ENCODE data around the gene EPHB6. TPM values are rescaled to one million over a fixed set of nuclear protein-coding genes. Genes with fewer than 3 reads are reported as not detected.

The EPHB6 gene
- polyA plus RNA-seq, 1 experiment = 7.1 TPM

- Histone ChIP-seq H3K27me3 (ENCODE audit: control insufficient read depth, insufficient read depth, low read length) (no peaks in the 10 kb centered on the region), H3K4me3 (ENCODE audit: low read depth, low read length) (no peak overlapping the region)
Observed at GRCh38 chr7:142913051-142913450, 58.2 kb downstream of the EPHB6 start.

GRCh38 chr7:142913566-142913965 lies 58.7 kb downstream of the EPHB6 start:
- TF ChIP-seq CTCF (IDR thresholded peaks at IDR 0.05; ENCODE audit: insufficient read depth, low read depth, low read length) = no peak
- H3K36me3 ChIP-seq (ENCODE audit: control insufficient read depth, insufficient read depth, low read length) = no peaks in the 10 kb centered on the region
- H3K4me3 ChIP-seq (ENCODE audit: low read depth, low read length) = no peak overlapping the region
- H3K27me3 ChIP-seq (ENCODE audit: control insufficient read depth, insufficient read depth, low read length) = no peaks in the 10 kb centered on the region
- DNase-seq (ENCODE audit: low read depth) = no peak
- POLR2A ChIA-PET = no interaction called here
- CTCF ChIA-PET = no interaction called here

More at GRCh38 chr7:142913051-142913450, 58.2 kb downstream of the EPHB6 start:
- DNase-seq (ENCODE audit: low read depth) = no peak
- ChIA-PET POLR2A (no interaction called here), CTCF (interaction anchor here (1.2 kb wide), 1 partner anchor 21 kb away, joined by 4 read pairs; the partner anchor contains the start of gene TRPV5)
- no peak for TF ChIP-seq CTCF (IDR thresholded peaks at IDR 0.05; ENCODE audit: insufficient read depth, low read depth, low read length)
- no peaks in the 10 kb centered on the region for H3K36me3 ChIP-seq (ENCODE audit: control insufficient read depth, insufficient read depth, low read length)

GRCh38 chr7:142914121-142914520 lies 59.2 kb downstream of the EPHB6 start:
- no peak for TF ChIP-seq CTCF (IDR thresholded peaks at IDR 0.05; ENCODE audit: insufficient read depth, low read depth, low read length)
- no peak for DNase-seq (ENCODE audit: low read depth)
- no peaks in the 10 kb centered on the region for H3K36me3 ChIP-seq (ENCODE audit: control insufficient read depth, insufficient read depth, low read length)
- H3K4me3 ChIP-seq (ENCODE audit: low read depth, low read length) = no peak overlapping the region
- ChIA-PET POLR2A (no interaction called here), CTCF (no interaction called here)
- no peaks in the 10 kb centered on the region for H3K27me3 ChIP-seq (ENCODE audit: control insufficient read depth, insufficient read depth, low read length)

GRCh38 chr7:142915315-142915714 lies 60.4 kb downstream of the EPHB6 start:
- DNase-seq (ENCODE audit: low read depth) = no peak
- H3K4me3 ChIP-seq (ENCODE audit: low read depth, low read length) = no peak overlapping the region
- no peaks in the 10 kb centered on the region for H3K27me3 ChIP-seq (ENCODE audit: control insufficient read depth, insufficient read depth, low read length)
- H3K36me3 ChIP-seq (ENCODE audit: control insufficient read depth, insufficient read depth, low read length) = no peaks in the 10 kb centered on the region
- ChIA-PET POLR2A (no interaction called here), CTCF (interaction anchor here (0.6 kb wide), 1 partner anchor 13 kb away, joined by 3 read pairs; no protein-coding TSS in a partner anchor)
- no peak for TF ChIP-seq CTCF (IDR thresholded peaks at IDR 0.05; ENCODE audit: insufficient read depth, low read depth, low read length)

GRCh38 chr7:142916508-142916907 lies 61.6 kb downstream of the EPHB6 start:
- ChIA-PET POLR2A (no interaction called here), CTCF (interaction anchor here (0.6 kb wide), 1 partner anchor 574 kb away, joined by 3 read pairs; no protein-coding TSS in a partner anchor)
- no peaks in the 10 kb centered on the region for H3K36me3 ChIP-seq (ENCODE audit: control insufficient read depth, insufficient read depth, low read length)
- H3K4me3 ChIP-seq (ENCODE audit: low read depth, low read length) = no peak overlapping the region
- DNase-seq (ENCODE audit: low read depth) = no peak
- TF ChIP-seq CTCF (IDR thresholded peaks at IDR 0.05; ENCODE audit: insufficient read depth, low read depth, low read length) = no peak
- H3K27me3 ChIP-seq (ENCODE audit: control insufficient read depth, insufficient read depth, low read length) = no peaks in the 10 kb centered on the region

Data from BJ (cell line).